HG03108 (cell line): Measurements from ENCODE around the gene TMEM196.
A peak's percentile ranks its signal among the peaks of the same experiment; 100 is the strongest.
"Not testable (repeated sequence)": the region's sequence is repeated elsewhere in the genome, so short reads cannot be mapped to it uniquely, and the experiment has no call there.

Experiments
- ATAC-seq: cut with Tn5 transposase; IDR thresholded peaks from one replicate; pipeline ENCODE4 v1.9.1; 2021; ENCODE audit warnings: moderate library complexity; ENCODE audit not compliant: unreplicated experiment

The TMEM196 gene

DNA sequence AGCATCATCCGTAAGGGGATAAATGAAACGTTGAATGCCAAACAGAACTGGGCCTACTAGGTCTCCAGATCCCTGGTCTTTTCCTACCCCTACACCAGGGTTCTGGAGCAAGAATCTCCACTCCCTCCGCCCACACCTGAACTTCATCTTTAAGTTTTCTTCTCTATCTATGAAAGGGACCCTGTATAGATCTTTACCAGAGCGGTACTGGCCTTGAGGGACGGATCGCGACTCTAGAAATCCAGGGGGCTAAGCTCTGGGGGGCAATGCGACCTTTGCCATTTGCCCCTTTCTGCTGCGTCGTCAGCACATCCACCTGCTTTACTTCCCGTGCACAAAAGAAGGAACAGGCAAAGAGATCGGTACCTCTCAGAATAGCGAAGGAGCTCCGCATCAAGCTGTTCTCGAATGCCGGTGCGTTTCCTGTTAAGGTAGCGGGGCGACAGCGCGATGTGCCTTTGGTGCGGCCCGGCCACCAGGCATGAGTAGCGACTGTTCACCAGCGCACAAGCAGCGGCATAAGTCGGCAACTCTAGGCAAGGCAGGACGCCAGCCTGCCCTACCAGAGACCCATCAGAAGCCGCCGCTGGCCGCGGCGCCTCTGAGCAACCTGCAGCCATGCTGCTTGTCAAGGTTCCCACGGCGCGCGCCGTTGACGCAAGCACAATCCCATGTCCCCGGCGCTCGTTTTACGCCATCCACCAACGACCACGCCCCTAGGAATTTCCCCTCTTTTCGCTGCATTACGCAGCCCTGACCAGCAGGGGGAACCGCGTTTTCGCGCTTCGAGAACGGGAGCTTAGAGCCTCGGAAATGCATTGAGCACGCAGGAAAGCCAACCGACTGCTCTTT is 64.8 kb downstream of the TMEM196 start, which contains the start of gene POLR1F:
Gene POLR1F, minus strand, starts transcription at position 641 of the 852 bp plus-strand sequence. Its CDS starts 21 bp downstream, at position 620.
- ATAC-seq: peak; percentile 97

DNA sequence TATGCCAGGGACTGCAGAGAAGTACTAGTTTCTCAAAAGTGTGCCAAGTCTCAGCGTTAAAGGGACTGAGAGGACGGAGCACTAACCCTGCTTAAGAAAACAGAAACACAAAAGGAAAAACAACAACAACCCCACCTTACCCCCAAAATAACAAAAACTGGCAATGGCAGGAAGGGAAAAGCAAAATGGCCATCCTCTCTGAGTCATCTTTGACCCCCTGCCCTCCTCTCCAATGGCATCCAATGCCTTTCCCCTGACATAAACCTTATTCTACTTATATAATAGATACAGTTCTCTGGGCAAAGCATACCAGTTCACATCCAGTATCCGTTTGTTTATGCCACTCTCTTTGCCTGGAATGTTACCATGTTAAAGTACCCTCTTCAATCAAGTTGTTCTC is 66.2 kb downstream of the TMEM196 start:
- ATAC-seq: no peak

DNA sequence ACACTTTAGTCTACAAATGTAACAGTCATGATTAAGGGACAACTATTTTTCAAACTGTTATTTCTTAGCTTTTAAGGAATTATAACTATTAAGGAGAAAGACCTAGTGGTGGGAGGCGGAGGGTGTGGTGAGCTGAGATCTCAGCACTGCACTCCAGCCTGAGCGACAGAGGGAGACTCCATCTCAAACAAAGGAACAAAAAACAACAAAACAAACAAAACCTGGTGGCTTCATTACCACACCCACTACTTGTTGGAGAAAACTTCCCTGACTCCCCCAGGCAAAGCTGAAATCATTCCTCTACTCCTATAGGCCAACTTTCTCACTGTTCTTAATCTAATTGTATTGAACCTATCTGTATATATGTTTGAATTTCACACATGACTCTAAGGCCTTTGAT is 67.8 kb downstream of the TMEM196 start:
- no peak for ATAC-seq

DNA sequence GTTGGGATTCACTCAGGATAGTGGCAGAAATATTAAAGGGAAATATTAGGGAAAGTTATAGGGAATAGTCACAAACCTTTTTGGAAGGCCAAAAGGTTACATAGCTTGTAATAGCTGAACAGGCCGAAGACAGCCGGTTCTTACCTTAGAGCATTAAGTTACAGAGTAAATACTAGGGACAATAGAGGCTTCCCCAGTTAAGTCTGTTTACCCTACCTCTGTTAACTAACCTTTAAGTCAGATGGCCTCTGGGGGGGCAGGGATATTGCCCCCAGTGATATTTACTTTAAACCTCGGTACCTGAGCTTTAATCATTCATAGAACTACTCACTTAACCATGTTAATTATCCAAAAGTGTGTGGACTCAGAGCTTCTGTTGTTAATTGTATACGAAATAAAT is 71.9 kb downstream of the TMEM196 start:
- no peak for ATAC-seq

DNA sequence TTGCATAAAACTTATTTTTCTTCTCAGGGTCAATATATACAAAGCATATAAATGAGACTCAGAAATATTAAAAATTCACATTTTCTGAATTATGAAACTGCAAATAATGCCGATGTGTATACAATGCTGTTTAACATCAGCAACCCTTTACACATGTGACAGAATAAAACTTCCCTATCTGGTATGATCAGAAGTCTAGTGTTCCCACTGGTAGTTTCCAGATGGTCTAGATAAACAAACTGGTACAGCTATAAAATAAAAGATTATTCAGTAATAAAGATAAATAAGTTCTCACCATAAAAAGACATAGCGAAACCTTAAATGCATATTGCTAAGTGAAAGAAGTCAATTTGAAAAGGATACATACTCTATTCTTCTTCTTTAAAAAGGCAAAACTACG is 72.5 kb downstream of the TMEM196 start:
- no peak for ATAC-seq

DNA sequence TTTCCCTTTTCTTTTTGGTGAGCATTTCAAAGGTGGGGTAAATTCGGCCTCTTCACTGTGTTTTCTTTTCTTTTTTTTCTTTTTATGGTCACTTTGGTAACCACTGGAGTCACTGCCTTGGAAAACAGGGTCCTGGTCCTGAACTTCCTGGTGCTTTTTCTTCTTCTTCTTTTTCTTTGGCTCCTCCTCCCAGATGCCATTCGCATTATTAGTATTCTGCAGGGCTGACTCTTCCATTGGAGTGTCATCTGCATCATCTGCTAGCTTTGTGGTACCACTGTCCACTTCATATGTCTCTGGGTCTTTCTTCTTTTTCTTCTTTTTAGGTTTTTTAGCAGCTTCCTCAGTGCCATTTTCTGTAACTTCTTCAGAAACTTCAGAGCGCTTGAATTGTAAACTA is 75.1 kb downstream of the TMEM196 start:
- ATAC-seq: no peak

DNA sequence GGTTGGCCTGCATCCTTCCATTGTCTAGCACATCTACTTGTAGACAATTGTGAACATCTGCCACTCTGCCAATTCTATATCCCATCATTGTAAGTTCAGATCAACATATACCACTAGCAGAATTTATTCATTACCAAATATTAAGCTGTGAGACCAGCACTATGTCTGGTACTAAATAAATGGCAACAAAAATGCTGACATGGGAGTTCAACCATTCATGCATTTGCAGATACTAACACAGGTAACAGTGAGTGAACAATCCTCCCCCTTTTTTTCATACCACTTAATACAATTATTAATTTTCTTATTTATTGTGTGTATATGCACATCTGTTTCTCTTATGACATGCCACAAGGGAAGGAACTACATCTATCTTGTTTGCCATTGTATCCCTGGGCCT is 76.5 kb downstream of the TMEM196 start:
- no peak for ATAC-seq

DNA sequence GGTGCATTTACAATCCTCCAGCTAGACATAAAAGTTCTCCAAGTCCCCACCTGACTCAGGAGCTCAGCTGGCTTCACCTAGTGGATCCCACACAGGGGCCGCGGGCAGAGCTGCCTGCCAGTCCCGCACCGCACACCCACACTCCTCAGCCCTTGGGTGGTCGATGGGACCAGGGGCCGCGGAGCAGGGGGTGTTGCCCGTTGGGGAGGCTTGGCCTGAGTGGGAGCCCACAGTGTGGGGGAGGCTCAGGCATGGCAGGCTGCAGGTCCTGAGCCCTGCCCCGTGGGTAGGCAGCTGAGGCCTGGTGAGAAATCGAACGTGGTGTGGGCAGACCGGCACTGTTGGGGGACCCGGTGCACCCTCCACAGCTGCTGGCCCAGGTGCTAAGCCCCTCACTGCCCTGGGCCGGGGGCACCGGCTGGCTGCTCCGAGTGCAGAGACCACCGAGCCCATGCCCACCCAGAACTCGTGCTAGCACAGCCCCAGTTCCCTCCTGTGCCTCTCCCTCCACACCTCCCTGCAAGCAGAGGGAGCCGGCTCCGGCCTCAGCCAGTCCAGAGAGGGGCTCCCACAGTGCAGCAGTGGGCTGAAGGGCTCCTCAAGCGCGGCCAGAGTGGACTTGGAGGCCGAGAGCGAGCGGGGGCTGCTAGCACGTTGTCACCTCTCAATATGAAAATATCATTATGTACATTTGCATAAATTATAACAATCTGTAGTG is 81.1 kb downstream of the TMEM196 start:
- no peak for ATAC-seq

DNA sequence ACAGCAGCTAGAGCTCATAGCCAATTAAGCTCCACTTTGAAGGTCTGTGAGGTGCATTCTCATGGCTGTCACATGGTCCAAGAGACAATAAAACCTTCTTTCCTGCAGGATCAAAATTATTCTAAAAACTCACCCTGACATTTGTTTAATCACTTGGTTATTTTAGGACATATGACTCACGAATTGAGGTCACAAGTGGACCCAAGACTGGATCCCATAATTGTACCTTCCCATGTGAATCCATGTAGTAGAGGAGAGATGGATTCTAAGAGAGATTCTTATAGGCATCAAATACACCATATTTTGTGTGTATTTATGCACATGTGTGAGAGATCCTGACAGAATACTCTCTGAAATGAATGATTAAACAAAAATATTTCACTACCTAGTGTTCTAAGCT is 82.7 kb downstream of the TMEM196 start:
- ATAC-seq: no peak

DNA sequence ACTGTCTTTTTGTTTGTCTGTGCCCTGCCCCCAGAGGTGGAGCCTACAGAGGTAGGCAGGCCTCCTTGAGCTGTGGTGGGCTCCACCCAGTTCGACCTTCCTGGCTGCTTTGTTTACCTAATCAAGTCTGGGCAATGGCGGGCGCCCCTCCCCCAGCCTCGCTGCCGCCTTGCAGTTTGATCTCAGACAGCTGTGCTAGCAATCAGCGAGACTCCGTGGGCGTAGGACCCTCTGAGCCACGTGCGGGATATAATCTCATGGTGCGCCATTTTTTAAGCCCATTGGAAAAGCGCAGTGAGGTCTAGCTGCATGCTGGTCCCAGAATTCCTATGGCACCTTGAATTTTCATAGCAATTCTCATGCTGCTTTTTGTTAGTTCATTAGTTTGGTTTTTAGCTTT is 84.3 kb downstream of the TMEM196 start:
- ATAC-seq: not testable (repeated sequence)

DNA sequence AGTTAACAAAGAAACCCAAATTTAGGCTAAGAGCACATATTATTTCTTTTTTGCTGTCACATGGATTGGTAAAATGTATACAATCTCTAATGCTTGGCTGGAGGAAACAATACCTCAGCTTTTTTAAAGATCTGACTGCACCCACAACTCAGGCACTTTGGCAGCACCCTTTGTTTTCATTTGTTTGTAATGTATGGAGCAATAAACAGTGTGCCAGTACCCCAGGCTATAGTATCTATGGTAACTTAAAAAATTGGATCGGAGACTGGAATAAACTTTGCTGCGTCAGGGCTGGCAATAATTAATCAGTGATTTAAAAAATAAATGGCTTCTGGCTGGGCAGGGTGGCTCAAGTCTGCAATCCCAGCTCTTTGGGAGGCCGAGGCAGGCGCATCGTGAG is 91.8 kb downstream of the TMEM196 start:
- ATAC-seq: no peak

DNA sequence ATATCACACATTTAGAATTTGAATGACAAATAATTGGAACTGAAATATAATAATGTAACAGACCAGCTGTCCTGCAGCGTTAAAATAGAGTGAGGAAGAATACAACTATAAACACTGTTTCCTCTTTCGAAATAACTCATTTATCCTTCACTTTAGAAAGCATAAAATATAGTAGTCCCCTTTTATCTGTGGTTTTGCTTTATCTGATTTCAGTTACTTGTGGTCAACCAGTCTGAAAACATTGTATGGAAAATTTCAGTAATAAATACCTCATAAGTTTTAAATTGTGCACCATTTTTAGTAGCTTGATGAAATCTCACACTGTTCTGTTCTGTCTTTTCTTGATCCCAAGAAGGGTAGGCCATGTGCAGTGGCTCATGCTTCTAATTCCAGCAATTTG is 96.2 kb downstream of the TMEM196 start:
- peak; percentile 72 for ATAC-seq

DNA sequence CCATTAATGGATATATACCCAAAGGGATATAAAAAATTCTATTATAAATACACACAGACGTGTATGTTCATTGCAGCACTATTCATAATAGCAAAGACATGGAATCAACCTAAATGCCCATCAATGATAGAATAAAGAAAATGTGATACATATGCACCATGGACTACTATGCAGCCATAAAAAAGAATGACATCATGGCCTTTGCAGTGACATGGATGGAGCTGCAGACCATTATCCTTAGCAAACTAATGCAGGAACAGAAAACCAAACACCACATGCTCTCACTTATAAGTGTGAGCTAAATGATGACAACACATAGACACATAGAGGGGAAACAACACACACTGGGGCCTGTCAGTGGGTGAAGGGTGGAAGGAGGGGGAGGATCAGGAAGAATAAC is 97.6 kb downstream of the TMEM196 start:
- no peak for ATAC-seq

DNA sequence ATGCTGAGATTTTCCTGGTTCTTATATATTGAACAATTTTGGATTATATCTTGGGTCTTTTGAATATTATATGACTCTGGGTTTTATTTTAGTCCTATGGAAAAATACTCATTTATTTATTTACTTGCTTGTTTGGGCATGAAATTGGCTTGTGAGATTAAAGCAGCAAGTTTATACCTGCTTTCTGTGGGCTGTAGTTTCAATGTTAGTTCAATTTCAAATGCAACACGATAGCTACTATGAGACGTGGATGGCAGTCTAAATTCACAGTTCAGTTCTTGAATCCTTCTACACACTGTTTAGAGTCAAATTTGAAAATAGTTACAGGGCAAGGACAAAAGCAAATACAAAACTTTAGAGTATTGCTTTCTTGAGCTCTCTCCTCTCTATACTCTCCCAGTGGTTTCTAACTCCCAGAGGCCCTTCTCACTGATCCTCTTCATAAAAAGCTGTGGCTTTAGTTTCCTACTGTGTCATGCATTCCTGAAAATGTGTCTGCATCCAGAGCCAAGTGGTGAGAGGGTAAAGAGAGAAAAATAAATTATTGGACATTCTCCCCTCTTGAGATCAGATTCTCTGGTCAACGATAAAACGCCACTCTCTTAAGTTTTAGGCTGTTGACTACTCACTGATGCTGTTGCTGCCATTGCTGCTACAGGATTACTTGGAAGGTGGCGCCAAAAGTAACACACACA is 99.0 kb downstream of the TMEM196 start:
- ATAC-seq: no peak

DNA sequence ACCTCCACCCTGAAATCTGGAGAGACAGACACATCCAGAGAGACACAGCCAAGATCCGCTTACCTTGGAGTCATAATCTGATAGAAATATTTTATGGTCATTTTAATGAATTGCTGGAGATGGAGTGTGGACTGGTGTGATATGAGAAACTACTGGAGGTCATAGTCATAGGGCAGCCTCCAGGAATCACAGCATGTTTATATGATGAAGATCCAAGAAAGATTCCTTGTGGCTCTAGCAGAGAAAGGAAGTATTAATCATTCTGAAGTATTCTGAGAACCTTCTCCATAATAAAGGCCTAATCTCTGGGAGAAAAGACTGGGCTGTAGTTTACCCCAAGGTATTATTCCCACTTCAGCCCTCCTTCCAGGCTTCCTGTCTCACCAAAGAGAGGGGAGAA is 102.6 kb downstream of the TMEM196 start:
- ATAC-seq: no peak
